ENCODE results near the gene UBL4B. TPM values are rescaled to one million over a fixed set of nuclear protein-coding genes. Genes with fewer than 3 reads are reported as not detected.

Gene UBL4B, protein sequence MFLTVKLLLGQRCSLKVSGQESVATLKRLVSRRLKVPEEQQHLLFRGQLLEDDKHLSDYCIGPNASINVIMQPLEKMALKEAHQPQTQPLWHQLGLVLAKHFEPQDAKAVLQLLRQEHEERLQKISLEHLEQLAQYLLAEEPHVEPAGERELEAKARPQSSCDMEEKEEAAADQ
- total RNA-seq = not detected in 2 replicates

DNA sequence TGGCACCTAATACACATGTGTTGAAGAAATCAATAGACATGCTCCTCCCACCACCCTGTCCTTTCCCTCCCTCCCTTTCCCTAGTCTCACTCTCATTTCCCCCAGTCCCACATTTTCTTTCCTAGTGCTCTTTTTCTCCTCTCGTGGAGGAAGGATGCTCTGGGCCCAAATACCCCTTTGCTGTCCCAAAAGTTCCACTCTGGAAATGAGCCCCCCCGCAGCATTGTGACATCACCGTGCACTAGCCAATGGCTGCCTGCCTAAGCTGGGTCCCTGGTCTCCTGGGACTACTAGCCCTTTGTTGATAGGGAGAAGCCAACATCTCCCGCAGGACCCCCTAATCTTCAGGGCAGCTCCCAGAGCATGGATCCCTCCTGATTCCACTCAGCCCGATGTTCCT lies at the start of gene UBL4B:
Gene UBL4B, plus strand, starts transcription at position 301 of the 400 bp plus-strand sequence. Its CDS starts 92 bp downstream, at position 393.
- intact Hi-C loops (cut with micrococcal nuclease) = no loop called here

DNA sequence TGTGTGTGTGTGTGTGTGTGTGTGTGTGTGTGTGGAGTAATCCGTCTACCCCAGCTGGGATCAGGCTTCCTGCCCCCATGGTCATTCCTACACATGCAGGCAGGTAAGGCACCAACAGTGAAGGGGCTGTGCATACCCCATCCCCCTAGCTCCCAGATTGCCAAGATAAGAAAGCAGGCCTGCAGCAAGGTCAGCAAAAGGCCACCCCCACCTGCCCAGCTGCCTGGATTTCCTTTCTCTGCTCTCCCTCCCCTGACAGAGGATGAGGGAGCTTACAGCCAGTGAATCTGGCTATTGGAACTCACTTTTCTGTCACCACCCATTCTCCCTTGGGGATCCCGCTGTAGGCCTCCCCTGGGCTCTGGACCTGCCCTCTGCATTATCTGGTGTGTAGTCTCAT lies 49.6 kb upstream of the UBL4B start:
- intact Hi-C loops (cut with micrococcal nuclease) = no loop called here

DNA sequence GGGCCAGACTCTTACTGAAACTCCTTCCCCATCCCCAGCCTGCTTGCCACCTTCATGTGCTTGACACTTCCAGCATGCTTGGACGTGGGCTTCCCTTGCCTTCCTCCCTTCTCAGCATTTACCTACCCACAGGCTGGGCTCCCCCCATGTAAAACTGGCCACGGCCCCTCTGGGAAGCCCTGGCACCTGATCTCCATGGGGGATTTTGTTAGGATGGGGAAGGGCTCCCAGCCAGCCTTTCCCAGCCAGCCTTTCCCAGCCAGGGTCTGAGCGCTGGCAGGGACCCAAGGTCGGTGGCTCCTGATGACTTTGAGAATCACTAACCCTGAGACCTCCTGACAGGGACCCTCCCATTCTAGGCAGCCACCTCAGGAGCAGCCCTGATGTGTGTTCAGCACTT lies 48.5 kb upstream of the UBL4B start:
- intact Hi-C loops (cut with micrococcal nuclease) = no loop called here

DNA sequence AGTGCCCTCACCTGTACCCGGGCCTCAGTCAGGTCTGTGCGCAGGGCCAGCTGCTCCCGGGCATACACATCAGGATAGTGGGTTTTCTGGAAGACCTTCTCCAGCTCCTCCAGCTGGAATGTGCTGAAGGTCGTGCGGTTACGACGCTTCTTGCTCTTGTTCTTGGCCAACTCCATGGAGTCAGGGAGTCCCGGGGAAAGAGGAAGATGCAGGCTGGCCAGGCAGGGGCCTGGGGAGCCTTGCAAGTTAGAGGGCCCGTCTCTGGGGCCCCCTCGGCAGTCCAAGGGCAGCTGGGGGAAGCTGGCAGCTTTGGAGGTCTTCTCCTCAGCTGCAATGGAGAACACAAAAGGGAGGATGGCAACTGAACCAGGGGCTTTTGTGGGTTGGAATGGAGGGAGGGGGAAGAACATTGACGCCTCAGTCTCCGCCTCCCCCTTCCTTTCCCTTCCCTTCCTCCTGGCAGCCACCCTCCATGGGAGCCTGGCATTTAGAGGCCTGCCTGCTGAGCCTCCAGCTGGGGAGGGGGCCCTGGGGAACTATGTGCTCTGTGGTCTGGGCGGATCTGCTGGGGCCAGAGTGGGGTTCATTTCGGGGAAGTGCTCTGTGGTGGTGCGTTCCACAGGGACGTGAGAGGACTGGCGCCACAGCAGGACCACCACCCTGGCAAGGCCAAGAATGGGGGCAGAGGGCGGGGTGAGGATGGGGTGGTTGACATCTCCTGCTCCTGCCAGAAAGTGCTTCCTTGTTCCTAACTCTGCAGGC lies 47.5 kb upstream of the UBL4B start:
- intact Hi-C loops (cut with micrococcal nuclease) = no loop called here

DNA sequence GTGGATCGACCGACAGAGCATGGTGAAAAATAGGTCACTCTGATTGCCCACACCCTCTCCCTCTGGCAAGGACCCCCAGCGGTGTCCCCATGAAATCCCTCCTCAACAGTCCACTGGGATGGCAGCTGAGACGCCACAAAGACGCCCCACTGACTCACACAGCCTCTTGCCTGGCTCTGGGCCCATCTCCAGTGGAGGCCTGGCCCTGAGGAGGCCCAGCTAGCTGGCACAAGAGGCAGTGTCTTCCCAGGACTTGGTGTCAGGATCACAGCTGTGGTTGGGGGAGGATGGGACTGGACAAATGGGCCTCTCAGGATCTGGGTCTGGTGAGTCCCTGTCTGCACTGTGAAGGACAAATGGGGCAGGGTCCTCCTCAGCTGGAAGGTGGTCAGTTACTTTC lies 46.4 kb upstream of the UBL4B start:
- intact Hi-C loops (cut with micrococcal nuclease) = no loop called here

DNA sequence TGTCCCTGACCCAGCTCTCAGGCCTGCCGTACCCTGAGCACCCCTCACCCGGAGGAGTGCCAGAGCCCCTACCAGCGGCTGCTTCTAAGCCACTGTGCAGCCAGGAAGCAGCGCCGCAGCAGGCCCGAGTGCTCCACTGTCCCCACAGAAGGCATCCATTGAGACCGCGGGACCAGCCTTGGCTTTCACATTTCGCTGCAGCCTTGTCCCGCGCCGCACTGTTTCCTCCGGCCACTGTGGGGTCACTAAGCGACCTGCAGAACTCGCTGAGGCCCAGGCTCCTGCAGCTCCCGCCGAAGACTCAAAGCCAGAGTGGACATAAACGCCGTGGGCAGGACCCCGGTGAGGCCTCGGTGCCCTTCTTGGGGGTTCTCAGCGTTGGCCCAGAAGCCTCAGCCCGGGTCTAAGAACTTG lies 44.8 kb upstream of the UBL4B start:
- intact Hi-C loops (cut with micrococcal nuclease) = no loop called here

DNA sequence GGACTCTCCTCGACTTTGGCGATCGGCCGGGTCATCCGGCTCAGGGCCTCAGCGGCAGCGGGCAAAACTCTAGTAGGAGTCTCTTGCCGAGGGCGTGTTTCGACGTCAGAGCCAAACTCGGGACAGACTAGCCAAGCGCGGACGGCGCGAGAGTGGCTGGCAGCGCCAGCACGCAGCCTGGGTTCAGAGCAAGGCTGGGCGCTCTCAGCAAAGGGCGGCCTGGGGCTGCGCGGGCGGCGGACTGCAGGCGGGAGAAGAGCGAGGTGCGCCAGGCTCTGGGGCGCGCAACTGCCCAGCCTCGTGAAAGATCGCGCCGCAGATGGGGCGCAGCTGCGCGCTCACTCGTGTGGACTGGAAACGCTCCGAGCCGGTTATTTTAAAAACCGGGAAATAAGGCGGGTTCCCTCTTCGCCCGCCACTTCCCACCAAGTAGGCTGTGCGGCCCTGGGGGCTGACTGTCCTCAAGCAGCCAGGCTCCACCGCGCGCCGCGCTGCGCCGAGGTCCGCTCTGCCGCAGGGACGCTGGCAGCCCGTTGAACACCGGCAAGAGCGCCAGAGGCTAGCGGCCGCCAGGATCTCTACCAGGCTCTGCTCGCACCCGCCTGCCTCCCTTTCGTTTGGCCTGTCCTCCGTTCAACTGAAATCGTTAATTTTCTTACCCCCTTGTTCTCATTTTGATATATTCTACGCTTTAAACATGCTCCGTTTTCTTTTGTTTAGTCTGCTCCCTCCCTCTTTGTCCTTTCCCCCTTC lies 44.2 kb upstream of the UBL4B start:
- intact Hi-C loops (cut with micrococcal nuclease) = no loop called here

DNA sequence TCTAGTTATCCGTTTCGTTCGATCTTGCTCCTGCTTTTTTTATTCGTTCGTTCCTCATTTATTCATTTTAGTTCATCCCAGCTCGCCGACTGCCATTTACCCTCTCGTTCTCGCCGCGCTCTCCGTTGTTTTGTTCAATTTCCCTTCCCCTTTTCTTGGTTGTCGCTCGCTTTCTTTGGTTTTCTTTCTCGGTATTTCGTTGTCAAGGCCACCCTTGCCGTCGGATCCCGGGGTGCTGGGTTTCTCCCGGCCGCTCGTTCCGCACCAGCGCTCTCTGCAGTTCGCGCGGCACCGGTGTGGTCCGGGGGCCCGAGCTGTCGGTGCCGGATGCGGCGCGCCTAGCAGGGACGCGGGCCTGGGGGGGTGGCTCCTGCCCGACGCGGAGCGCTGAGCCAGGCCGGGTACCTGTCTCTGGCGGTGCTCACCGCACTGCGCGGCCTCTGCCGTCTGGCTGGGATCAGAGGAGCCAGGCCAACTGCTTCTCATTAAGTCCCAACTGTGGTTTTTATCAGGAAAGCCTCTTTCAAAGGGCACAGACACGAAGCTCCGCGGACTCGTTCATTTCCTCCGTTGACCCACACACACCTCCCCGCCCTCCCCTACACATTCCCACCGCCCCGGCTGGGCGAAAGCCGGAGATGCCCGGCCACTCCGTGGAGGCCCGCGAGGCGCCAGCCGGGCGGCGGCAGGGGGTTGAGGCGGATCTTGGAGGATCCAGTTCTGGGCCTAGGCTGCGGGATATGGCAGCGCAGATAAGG lies 43.4 kb upstream of the UBL4B start:
- intact Hi-C loops (cut with micrococcal nuclease) = no loop called here

DNA sequence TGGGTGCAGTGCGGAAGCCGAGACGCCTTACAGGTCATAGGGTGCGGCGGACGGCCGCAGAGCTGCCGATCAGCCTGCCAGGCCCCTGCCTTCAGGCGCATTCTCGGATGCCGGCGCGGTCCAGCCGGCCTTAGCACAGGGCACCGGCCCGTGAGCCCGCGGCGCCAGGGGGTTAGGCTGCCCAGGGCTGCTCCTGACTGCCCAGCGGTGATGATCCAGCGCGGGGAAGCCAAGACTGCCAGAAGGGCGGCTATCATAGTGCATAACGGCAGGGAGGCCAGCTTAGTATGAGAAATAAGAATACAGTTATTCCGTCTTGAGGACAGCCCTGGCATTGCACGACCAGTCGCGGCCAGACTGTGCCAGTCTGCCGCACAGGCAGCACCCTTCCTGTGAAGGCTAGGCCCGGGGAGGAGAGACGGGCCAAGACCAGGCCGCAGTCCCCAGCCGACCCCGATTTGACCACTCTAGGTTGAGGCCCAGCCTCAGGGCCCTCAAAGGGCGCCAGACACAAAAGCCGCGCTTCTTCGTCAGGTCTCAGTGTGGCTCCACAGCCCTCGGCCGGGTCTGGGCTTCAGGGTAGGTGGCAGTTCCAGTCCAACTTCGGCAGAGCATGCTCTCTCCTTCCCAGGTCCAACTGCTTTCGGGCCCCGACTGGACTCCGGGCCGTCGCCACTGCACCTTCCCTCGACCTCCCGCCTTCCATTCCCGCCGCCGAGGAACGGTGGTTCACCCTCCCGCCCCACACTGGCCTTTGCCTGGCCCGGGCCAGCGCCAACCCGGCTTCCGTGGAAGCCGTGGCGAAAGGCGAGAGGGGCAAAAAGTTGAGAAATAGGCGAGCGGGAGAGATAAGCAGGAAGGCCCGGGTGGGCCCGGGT lies 42.6 kb upstream of the UBL4B start:
- intact Hi-C loops (cut with micrococcal nuclease) = no loop called here

DNA sequence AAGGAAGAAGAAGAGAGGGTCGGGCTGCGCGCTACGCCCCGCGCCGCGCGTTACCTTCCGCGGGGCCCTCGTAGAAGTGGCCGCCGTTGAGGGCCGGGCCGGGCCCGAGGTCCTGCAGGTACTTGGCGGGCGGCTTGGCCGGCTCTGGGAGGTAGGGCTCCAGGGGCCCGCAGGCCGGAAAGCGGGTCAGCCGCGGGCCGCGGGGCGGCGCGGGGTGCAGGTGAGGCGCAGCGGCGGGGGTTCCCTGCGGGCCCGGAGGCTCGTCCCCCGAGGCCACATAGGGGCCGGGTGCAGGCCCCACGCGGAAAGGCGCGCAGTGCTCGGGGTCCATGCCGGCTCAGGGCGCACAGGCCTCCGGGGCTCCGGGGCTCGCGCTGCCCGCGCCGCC lies 42.0 kb upstream of the UBL4B start:
- intact Hi-C loops (cut with micrococcal nuclease) = no loop called here

DNA sequence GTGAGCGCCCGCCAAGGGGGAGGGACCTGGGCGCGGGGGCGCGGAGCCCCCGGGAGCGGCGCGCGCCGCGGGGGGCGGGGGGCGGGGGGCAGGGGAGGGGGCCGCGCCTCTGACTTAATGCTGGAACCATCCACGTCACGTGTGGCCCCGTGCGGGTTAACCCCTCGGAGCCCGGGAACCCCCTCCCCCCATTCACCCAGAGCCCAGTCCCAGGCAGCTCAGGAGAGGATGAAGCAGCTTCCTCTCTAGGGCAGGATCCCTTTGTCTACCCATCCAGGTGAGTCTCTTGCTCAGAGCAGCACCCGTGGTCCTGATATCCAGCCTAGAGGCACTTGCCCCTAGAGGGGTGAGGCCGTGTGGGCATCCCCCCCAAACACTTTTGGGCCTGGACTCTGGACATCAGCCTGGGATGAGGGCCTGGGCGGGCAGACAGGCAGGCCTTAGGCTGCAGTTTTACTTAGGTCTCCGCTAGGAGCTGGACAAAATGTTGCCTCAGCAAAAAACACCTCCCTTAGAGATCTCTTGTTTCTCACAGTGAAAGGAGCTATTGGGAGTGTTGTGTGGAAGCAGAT lies 41.5 kb upstream of the UBL4B start, which contains the start of gene ALX3:
Gene ALX3, minus strand, starts transcription at position 2 of the 572 bp plus-strand sequence. CDS start 60 bp downstream, outside the sequence.
- intact Hi-C loops (cut with micrococcal nuclease) = no loop called here

DNA sequence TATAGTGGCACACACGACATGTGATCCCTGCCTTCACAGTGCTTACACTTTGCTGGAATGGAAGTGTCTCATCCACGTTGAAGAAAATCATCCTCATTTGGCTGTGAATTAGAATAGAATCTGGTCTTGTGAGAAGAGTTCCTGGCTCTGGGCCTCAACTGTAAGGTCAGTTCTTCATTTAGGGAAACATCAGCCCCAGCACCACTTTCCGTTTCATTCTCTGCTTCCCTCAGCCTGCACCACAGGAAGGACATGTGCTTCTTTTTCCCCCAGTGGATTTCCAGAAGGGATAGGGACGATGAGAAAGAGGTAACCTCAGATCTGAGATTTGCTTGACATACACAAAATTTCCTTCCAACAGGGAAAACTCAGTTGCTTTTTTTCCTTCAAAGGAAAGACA lies 38.1 kb upstream of the UBL4B start:
- intact Hi-C loops (cut with micrococcal nuclease) = no loop called here

DNA sequence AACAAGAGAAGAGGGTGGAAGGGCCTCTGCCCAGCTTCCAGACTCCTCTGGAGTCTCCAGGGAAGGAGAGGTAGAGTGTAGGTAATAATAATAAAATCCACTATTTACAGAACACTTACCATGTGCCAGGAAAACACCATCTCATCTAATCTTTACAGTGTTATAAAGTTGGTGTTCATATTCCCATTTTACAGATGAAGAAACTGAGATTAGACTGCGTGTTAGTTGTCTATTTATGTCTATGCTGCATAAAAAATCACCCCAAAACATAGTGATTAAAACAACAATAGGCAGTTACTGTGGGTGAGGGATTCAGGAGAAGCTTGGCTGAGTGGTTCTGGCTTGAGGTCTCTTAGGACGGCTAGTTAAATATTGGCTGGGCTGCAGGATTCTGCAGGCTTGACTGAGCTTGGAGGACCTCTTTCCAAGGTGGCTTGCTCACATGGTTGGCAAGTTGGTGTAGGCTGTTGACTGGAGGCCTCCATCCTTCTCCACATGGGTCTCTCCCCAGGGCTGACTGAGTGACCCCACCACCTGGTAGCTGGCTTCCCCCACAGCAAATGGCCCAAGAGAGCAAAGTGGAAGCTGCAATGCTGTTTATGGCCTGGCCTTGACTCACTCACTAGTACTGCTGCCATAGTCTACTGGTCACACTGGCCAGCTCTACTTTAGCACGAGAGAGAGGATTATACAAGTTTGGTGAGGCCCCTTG lies 35.3 kb upstream of the UBL4B start:
- intact Hi-C loops (cut with micrococcal nuclease) = no loop called here

DNA sequence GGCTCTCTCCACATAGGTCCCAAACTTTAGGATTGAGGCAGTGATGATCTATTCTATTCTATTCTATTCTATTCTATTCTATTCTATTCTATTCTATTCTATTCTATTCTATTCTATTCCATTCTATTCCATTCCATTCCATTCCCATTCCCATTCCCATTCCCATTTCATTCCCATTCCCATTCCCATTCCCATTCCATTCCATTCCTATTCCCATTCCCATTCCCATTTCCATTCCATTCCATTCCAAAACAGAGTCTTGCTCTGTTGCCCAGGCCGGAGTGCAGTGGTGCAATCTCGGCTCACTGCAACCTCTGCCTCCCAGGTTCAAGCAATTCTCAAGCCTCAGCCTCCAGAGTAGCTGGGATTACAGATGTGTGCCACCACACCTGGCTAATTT lies 32.2 kb upstream of the UBL4B start:
- intact Hi-C loops (cut with micrococcal nuclease) = loop anchor here (10.0 kb wide), 1 partner anchor 75 kb away; the partner anchor contains the start of gene SLC6A17

DNA sequence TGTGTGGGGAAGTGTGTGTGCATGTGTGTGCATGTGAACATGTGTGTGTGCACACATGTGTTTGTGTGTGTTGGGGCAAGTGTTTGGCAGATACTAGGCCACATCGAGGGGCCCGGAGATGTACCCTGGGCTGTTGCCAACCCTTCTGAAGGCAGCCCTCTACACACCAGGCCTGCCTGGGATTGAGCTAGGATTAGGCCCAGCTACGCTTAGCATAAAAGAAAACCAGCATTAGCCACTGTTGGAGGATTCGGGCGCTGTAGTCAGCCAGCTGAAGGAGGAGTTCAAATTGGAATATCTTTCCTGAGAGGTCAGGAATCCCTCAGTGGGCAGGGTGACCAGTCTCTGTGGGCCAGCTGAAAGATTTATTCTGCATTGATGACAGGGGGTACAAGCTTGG lies 31.2 kb upstream of the UBL4B start:
- intact Hi-C loops (cut with micrococcal nuclease) = loop anchor here (10.0 kb wide), 1 partner anchor 74 kb away; the partner anchor contains the start of gene SLC6A17

DNA sequence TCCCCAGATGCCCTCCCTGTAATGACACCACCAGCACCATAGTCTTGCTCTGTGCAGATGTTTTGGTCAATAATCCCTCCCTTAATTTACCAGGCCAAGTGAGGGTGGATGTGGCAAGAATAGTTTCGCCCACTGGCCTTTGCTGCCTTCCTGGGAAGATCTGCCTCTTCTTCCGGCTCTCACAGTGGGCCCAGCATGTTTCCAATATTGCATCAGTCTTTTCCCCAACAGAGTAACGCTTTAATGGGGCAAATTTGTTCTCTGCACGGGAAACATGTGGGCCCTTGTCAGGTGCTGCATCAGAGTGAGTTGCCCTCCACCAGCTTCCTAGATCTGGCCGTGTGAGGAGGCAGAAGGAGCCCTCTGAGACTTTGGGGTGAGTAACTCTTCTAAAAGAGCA lies 29.8 kb upstream of the UBL4B start:
- intact Hi-C loops (cut with micrococcal nuclease) = loop anchor here (10.0 kb wide), 1 partner anchor 72 kb away; the partner anchor contains the start of gene SLC6A17

DNA sequence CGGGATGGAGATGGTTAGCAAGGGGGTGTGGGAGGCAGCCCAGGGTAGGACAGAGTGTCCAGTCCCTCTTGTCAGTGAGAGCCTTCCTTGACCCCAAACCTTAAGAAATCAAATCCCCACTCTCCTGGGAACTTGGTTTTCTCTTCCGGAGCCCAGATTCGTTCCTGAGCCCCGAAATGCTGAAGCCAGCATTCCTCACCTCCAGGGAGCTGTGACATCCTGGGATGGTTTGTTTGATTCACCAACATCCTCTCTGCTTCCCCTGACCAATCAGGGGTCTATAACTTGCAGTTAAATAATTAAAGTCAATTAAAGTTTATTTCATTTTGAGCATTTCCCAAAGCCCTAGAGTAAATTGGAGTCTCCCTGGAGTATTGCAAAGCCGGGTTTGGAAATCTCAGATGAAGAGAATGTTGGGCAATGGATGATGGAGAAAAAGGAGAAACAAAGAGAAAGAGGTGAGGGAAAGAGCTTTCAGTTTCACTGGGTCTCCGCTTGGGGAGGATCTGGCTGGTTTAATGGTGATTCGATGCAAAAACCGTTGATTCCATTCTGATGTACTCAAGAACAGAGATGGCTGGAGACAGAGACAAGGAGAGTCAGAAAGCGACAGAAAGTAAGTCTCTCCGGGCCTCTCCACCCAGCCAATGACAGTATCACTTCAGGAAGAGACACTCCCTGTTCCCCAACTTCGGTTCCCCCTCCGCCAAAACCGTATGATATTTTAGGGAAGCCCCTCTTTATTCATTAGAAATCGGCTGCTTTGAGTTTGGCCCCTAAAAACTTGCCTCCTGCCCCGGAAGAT lies 29.0 kb upstream of the UBL4B start:
- intact Hi-C loops (cut with micrococcal nuclease) = loop anchor here (10.0 kb wide), 1 partner anchor 72 kb away; the partner anchor contains the start of gene SLC6A17

DNA sequence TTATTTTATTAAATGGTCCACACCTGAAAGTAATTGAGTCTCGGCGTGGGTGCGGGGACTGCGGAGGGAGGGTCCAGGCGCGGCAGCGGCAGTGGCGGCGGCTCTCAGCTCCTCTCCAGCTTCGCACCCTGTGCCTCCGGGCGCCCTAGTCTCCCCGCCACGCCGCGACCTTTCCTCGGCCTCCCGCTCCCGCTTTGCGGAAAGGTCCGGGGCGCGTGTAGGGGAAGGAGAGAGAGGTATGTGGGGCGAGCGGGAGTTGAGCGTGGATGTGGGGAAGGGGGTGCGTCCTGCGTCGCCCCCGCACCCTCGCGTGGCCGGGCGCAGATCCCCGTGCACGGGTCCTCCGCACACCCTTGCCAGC lies 28.4 kb upstream of the UBL4B start:
- intact Hi-C loops (cut with micrococcal nuclease) = loop anchor here (10.0 kb wide), 1 partner anchor 71 kb away; the partner anchor contains the start of gene SLC6A17

Data from T-helper 2 cell treated with Interferon-gamma antibody and Interleukin-4, amounts not matched to agents 100 ng/mL and 5 ng/mL, for 36 hours (primary cell).